Natural killer cell treated with Interleukin-12 subunit alpha and Interleukin-12 subunit beta and Interleukin-15 and Interleukin-18, amount 100 ng/mL, for 72 hours (primary cell): ENCODE data around the gene ZNF408. TPM values are rescaled to one million over a fixed set of nuclear protein-coding genes. Genes with fewer than 3 reads are reported as not detected.
"Not testable (repeated sequence)": the region's sequence is repeated elsewhere in the genome, so short reads cannot be mapped to it uniquely, and the experiment has no call there.

Experiments used
- ATAC-seq, 2 donors: fragments of 150-1000 bp; cut with Tn5 transposase in 1 of 2; sonication (Bioruptor Pico), chemical (Tn5 transposase) in 1 of 2; 2 replicates each; pipeline ENCODE4 v1.10.0; 2021
- DNase-seq: peaks from one replicate; pipeline ENCODE4 v3.0.0; 2022; ENCODE audit warnings: low spot score
- H3K27ac Mint-ChIP-seq, 2 donors: 1 replicate in 1 of 2; 2 replicates in 1 of 2; pipeline ENCODE4 v1.8.0; 2022; ENCODE audit warnings: mixed read lengths in 2 of 2, mild to moderate bottlenecking in 1 of 2, moderate library complexity in 1 of 2
- H3K27me3 Mint-ChIP-seq, 2 donors: 1 replicate in 1 of 2; 2 replicates in 1 of 2; pipeline ENCODE4 v1.8.0; 2022; ENCODE audit warnings: mixed read lengths in 2 of 2
- H3K36me3 Mint-ChIP-seq: one replicate; pipeline ENCODE4 v1.8.0; 2022; ENCODE audit warnings: mixed read lengths
- H3K4me1 Mint-ChIP-seq, 2 donors: 1 replicate in 1 of 2; 2 replicates in 1 of 2; pipeline ENCODE4 v1.8.0; 2022; ENCODE audit warnings: low read depth in 2 of 2, mixed read lengths in 2 of 2, mild to moderate bottlenecking in 1 of 2
- H3K4me3 Mint-ChIP-seq: one replicate; pipeline ENCODE4 v1.8.0; 2022; ENCODE audit warnings: mixed read lengths
- H3K9me3 Mint-ChIP-seq: 2 replicates; pipeline ENCODE4 v1.8.0; 2022; ENCODE audit warnings: mixed read lengths
- total RNA-seq, 2 donors: library from RNA; stranded (reverse); gene quantifications; one replicate each; pipeline ENCODE4 v1.2.3, GENCODE V29; 2022

The ZNF408 gene
- total RNA-seq, 2 donors from 2014 or later: 14.4 to 15.0 TPM

DNA sequence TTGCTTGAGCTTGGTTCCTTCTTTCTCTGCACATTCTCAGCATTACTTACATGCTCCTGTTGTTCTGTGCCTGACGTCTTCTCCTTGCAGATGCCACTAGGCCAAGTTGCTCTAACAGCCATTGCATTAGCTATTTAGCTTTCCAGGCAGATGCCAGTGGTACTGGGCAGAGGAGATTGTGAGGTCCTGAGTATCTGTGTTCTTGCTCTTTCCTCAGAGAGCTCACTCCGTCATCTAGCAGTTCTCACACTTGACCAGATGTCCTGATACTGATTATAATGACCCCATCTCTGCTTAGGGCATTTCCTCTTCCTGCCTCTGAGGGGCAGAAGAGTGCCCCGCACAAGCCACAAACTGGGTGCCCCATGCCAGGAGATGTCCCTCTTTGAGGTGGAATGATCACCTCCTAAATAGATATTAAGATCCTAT, 31.1 kb upstream of the ZNF408 start:
- H3K36me3 Mint-ChIP-seq: peaks cover 17% of the 10 kb centered on the region
- no peak for DNase-seq
- ATAC-seq: no peak
- H3K4me1 Mint-ChIP-seq: peaks cover 35 to 39% of the 10 kb centered on the region in 2 donors
- peak overlapping the region; percentile 40 for H3K4me3 Mint-ChIP-seq
- H3K9me3 Mint-ChIP-seq: no peaks in the 10 kb centered on the region
- H3K27ac Mint-ChIP-seq: peak overlapping the region; percentile 91 to 96
- H3K27me3 Mint-ChIP-seq: no peaks in the 10 kb centered on the region

DNA sequence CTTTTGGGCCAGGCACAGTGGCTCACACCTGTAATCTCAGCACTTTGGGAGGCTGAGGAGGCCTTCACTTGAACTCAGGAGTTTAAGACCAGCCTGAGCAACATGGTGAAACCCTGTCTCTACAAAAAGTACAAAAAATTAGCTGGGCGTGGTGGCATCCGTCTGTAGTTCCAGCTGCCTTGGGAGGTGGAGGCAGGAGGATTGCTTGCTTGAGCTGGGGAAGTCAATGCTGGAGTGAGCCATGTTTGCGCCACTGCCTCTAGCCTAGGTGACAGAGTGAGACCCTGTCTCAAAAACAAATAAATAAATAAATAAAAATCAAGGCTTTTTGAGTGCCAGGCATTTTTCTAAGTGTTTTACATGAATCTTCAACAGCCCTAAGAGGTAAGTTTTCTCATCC, 30.3 kb upstream of the ZNF408 start:
- Mint-ChIP-seq H3K4me3 (peak overlapping the region; percentile 80), H3K27ac (peak overlapping the region; percentile 91 to 96), H3K4me1 (peaks cover 38 to 45% of the 10 kb centered on the region in 2 donors), H3K36me3 (peaks cover 14% of the 10 kb centered on the region)
- not testable (repeated sequence) for ATAC-seq, H3K27me3 Mint-ChIP-seq, H3K9me3 Mint-ChIP-seq, DNase-seq

DNA sequence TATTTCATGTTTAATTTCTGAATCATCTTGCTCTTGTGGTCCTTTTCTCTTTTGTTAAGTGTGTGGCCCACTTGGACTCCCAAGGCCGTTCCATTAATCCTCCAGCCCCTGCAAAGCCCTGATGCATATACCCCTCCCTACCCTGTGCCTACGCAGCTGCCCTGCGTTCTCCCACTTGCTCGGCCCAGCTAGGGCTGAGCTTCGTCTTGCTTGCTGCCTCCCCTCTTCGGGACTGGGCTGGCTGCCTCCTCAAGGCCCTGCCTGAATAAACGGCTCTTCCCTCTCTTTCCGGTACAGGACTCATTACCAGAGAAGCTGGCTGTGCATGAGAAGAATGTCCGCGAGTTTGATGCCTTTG, 28.9 kb upstream of the ZNF408 start:
- DNase-seq (no peak), ATAC-seq (no peak)
- Mint-ChIP-seq H3K36me3 (peaks cover 10% of the 10 kb centered on the region), H3K27me3 (no peaks in the 10 kb centered on the region), H3K27ac (peak overlapping the region; percentile 91 to 96), H3K4me3 (peak overlapping the region; percentile 80), H3K9me3 (no peaks in the 10 kb centered on the region), H3K4me1 (peaks cover 41 to 51% of the 10 kb centered on the region in 2 donors)

DNA sequence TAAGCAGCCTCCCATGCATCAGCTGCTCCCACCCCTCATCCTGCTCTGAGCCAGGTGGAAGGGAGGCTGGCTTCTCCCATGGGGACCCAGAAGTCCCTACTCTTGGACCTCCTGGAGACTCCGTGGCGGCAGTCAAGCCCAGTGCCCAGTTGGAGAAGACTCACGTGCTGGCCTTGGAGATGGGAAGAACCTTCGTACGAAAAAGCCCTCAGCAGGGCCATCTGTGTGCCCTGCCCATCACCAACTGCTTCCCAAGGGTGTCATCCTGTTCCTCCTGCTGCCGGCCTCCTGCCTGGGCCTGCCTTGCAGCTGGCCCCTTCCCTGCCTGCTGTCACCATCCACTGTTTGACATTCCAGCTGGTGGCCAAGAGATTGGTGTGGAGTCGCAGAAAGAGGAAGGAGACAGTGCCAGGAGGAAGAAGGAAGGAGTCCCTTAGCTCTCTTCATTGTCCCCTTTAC, 28.4 kb upstream of the ZNF408 start:
- no peak for ATAC-seq
- Mint-ChIP-seq H3K9me3 (no peaks in the 10 kb centered on the region), H3K27ac (peak overlapping the region; percentile 91 to 96), H3K4me3 (peak overlapping the region; percentile 80), H3K4me1 (peaks cover 43 to 53% of the 10 kb centered on the region in 2 donors), H3K27me3 (no peaks in the 10 kb centered on the region), H3K36me3 (peaks cover 9% of the 10 kb centered on the region)
- no peak for DNase-seq

DNA sequence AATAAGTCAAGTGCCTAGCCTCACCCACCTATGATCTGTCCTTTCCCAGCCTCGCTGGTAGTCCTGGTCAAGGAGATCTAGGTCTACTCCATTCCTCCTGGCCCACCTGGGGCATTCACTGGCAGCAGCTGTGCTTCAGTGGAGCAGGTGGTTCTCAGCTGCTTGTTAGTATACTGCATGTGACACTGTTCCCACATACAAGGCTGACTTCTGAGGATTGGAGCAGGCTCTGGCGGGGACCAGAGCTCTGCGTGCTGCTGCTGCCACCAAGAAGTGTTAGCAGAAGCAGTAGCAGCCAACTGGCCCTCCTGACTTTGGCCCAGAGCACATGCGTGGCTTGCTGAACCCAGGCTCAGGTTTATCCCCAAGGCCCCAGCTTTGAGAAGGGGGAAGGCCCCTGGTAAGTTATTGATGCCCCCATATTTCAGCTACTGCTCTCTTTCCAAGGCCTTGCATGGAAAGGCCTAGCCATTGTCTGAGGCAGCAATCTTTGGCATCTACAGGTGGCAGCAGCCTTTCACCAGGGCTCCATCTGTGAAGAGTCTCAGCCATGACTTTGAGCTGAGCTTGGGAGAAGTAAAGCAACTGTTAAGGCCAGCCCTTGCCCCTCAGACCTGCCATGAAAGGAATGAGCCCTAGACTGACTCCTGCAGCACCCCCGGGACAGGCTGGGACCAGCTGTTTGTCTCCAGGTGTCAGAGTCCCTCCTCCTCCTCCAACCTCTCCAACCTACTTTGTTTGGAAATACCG, 26.9 kb upstream of the ZNF408 start:
- Mint-ChIP-seq H3K27ac (peak overlapping the region; percentile 91 to 96), H3K4me1 (peaks cover 43 to 56% of the 10 kb centered on the region in 2 donors), H3K9me3 (no peaks in the 10 kb centered on the region), H3K36me3 (peaks cover 9% of the 10 kb centered on the region), H3K27me3 (no peaks in the 10 kb centered on the region), H3K4me3 (no peak overlapping the region)
- DNase-seq: no peak
- no peak for ATAC-seq

DNA sequence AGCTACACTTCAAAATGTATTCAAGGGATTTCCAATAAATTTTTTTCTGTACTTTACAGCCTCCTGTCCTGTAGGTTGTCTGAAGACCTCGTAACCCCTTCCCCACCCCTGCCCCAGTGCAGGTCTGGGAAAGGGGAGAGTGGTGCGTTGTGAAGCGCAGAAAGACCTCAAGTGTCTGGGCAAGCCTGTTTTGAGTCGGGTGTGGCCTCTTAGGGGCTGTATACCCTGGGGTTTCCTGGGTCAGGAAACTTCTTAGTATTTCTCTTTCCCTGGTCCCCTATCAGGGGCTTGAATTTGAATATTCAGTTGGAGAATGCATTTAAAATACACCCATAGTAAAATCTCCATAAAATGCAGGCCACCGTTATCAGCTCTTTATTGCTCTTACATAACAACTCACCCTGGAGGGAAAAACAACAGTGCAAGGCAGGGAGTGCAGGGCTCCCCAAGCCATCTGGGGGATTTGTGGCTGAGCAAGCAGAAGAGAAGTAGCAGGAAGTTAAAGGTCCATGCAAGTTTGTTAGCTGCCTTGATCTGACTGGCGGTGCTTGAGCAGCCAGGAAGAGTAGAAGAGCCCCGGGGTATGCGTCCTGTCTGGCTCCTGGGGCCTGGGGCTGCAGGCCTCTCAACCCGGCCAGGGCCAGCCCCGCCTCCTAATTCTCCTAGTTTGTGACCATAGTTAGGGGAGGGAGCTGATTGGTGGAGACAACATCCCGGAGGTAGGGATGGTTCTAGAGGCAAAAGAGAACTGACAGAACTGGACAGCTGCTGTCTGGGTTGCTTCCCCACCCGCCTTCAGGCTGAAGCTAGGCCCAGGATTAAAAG, 26.2 kb upstream of the ZNF408 start:
- Mint-ChIP-seq H3K9me3 (no peaks in the 10 kb centered on the region), H3K4me1 (peaks cover 39 to 53% of the 10 kb centered on the region in 2 donors), H3K36me3 (peaks cover 7% of the 10 kb centered on the region), H3K4me3 (no peak overlapping the region), H3K27me3 (no peaks in the 10 kb centered on the region), H3K27ac (peak overlapping the region; percentile 89 to 91)
- ATAC-seq (no peak), DNase-seq (no peak)

DNA sequence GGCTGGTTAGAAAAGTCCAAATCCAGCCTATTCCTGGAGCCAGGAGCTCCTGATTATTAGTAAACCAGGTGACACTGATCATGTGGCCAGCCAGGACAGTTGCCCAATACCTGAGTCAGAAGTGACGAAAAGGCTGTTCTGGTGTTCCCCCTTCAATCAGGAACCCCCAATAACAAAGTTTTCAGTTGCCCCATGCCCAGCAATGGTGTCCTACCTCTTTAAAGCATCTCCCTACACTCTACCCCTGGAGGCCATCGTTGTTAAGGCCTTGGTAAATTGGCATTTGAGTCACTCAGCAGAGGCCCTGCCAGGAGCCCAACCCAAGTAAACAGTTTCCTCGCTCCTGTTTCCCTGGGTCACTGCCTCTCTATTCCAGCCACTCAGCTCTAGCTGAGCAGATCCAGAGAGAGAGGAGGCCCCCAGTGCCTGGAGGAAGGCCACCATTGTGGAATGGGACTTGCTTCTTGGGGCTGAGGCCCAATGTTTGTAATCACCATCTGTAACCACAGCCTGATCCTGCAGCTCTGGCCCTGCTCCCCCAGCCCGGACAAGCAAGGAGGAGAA, 25.5 kb upstream of the ZNF408 start:
- Mint-ChIP-seq H3K4me3 (no peak overlapping the region), H3K27ac (peak overlapping the region; percentile 89 to 91), H3K36me3 (peaks cover 4% of the 10 kb centered on the region), H3K27me3 (no peaks in the 10 kb centered on the region), H3K9me3 (no peaks in the 10 kb centered on the region), H3K4me1 (peaks cover 35 to 48% of the 10 kb centered on the region in 2 donors)
- DNase-seq (no peak), ATAC-seq (peak in 1 of 2 donors; percentile 34)

DNA sequence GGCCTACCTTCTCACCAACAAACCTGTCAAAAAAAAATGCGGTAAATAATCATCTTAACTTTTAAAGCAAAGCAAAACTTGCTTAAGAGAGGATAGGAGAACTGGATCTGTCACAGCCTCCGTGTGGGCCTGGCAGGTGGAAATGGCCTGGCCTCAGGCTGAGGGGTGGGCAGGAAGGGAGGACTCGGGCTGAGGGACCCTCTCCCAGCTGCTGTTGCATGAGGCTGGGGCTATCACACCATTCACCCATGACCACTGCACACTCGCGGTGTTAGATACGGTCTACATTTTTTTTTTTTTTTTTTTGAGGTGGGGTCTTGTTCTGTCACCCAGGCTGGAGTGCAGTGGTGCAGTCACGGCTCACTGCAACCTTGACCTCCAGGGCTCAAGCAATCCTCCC, 24.9 kb upstream of the ZNF408 start:
- Mint-ChIP-seq H3K9me3 (no peaks in the 10 kb centered on the region), H3K27ac (peak overlapping the region in 1 of 2 donors; percentile 89), H3K4me1 (peaks cover 30 to 44% of the 10 kb centered on the region in 2 donors), H3K36me3 (peaks cover 4% of the 10 kb centered on the region), H3K4me3 (no peak overlapping the region), H3K27me3 (no peaks in the 10 kb centered on the region)
- no peak for DNase-seq
- ATAC-seq: no peak

DNA sequence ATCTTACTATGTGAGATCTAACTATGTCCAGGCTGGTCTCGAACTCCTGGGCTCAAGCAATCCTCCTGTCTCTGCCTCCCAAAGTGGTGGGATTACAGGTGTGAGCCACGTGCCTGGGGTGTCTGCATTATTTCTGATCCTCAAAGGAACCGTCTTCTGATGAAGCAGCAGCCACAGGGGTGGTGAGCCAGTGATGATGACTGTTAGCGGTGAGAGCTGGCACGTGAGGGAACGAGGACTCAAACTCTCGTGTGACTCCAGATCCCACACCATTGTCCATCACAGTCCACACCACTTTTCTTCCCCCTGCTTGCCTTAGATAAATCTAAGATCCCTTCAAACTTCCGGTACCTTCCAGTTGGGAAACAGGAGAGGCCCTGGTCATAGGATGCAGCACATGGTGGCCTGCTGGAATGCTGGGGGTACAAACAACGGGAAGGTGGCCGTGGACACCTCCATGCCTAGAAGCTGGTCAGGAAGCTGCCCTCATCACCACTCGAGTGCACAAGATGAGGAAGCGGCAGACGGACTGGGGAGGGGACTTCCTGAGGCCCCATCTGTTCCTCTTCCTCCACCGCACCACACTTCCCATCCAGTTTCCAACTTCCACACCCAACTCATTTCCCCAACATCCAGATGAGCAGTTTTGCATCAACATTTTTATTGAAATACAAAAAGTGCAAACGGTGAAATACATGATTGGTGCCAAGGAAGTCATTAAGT, 24.2 kb upstream of the ZNF408 start:
- DNase-seq: no peak
- Mint-ChIP-seq H3K9me3 (no peaks in the 10 kb centered on the region), H3K4me3 (no peak overlapping the region), H3K4me1 (peaks cover 25 to 39% of the 10 kb centered on the region in 2 donors), H3K36me3 (peaks cover 4% of the 10 kb centered on the region), H3K27me3 (no peaks in the 10 kb centered on the region), H3K27ac (peak overlapping the region; percentile 35 to 61)
- ATAC-seq: no peak

DNA sequence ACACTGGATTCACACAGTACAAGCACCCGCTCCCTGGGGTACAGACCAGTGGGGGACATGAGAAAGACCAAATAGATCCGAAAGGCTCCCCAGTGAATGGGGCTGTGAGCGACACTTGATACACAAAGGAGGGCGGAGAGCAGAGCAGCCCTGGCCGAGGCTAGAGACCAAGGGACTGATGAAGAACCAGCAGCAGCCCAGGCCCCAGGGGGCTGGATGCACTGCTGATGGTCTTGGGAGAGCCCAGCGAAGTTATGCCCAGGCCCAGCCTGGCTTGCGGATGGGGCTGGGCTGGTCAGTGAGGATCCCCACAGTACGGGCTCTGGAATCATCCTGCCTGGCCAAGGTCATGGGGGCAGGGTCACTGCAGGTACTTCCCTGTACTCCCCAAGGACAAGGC, 23.7 kb upstream of the ZNF408 start:
- peaks cover 21 to 34% of the 10 kb centered on the region in 2 donors for H3K4me1 Mint-ChIP-seq
- H3K27ac Mint-ChIP-seq: peak overlapping the region; percentile 35 to 61
- H3K4me3 Mint-ChIP-seq: no peak overlapping the region
- H3K36me3 Mint-ChIP-seq: peaks cover 4% of the 10 kb centered on the region
- H3K9me3 Mint-ChIP-seq: no peaks in the 10 kb centered on the region
- no peak for DNase-seq
- no peaks in the 10 kb centered on the region for H3K27me3 Mint-ChIP-seq
- ATAC-seq: no peak

DNA sequence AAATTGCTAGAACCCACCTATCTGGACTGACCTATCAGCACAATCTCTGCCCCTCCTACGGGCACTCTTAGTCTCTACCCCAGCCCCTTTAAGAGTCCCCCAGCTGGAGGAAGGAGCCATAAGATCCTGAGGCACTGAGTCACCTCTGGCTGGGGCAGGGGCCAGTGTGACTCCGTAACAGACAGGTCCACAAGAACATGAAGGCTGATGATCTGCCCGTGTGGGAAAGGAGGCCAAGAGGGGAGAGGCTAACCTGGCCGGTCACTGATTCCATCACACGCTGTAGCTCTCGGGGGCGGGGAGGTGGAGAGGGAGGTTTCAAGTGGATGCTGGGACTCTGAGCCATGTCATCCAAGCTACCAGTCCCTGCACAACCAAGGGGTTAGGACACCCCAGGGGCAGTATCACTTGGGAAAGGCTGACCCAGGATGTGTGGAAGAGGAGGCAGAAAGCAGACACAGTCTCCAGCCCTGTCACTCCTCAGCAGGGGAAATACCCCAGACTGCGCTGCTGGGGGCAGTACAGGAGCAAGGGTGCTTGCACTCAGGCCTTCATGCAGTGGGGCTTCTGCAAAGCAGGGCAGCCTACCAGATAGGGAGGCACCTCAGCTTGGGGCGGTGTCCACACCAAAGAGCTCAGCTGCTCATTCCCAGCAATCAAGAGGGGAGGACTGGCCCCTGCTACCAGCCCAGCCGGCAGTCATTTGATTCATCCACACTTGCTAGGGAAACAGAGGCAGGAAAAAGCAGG, 22.7 kb upstream of the ZNF408 start:
- Mint-ChIP-seq H3K27ac (no peak overlapping the region), H3K9me3 (no peaks in the 10 kb centered on the region), H3K27me3 (no peaks in the 10 kb centered on the region), H3K4me3 (no peak overlapping the region), H3K36me3 (no peaks in the 10 kb centered on the region), H3K4me1 (peaks cover 11 to 26% of the 10 kb centered on the region in 2 donors)
- ATAC-seq (peak in 1 of 2 donors; percentile 10), DNase-seq (no peak)

DNA sequence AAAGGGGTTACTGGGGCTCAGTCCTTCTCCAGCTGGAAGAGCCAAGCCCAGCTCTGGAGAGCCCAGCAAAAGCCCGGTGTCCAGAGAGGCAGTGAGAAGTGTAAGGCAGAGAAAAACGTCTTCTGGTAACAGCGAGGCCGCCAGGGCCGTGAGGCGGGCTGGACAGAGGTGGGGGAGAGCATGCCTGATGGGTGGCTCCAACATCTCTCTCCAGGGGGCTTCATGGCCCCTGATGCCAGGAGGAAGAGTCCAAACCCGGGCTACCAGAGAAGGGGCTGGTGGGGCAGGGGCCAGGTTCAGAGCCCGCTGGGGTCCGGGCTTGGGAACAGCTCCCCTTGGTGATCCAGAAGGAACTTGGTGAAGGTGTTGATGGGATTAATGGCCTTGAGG, 22.1 kb upstream of the ZNF408 start:
- peaks cover 10 to 22% of the 10 kb centered on the region in 2 donors for H3K4me1 Mint-ChIP-seq
- H3K4me3 Mint-ChIP-seq: no peak overlapping the region
- no peaks in the 10 kb centered on the region for H3K9me3 Mint-ChIP-seq
- no peak for DNase-seq
- ATAC-seq: no peak
- H3K36me3 Mint-ChIP-seq: no peaks in the 10 kb centered on the region
- H3K27me3 Mint-ChIP-seq: no peaks in the 10 kb centered on the region
- no peak overlapping the region for H3K27ac Mint-ChIP-seq
